Stimulated activated naive CD4-positive, alpha-beta T cell (primary cell): ENCODE data around the gene TTLL6.
A peak's percentile ranks its signal among the peaks of the same experiment; 100 is the strongest.
"Not testable (repeated sequence)": the region's sequence is repeated elsewhere in the genome, so short reads cannot be mapped to it uniquely, and the experiment has no call there.

Experiments used
- DNase-seq, 6 experiments: peaks; one replicate each; lab custom pipeline; 2025; lab: John Stamatoyannopoulos, UW

TTLL6 gene

GRCh38 chr17:48723423-48724250 is 93.4 kb downstream of the TTLL6 start:
- DNase-seq, result peak in 3 of 6 experiments; percentile 17 to 52 (median 27)

- DNase-seq, result peak in 1 of 6 experiments; percentile 34
Measured at GRCh38 chr17:48722915-48723422, 94.1 kb downstream of the TTLL6 start, which contains the start of gene PRAC2. Gene PRAC2, plus strand, starts transcription at chr17:48723185. Its CDS starts 1,226 bp downstream, at chr17:48724411.

DNA sequence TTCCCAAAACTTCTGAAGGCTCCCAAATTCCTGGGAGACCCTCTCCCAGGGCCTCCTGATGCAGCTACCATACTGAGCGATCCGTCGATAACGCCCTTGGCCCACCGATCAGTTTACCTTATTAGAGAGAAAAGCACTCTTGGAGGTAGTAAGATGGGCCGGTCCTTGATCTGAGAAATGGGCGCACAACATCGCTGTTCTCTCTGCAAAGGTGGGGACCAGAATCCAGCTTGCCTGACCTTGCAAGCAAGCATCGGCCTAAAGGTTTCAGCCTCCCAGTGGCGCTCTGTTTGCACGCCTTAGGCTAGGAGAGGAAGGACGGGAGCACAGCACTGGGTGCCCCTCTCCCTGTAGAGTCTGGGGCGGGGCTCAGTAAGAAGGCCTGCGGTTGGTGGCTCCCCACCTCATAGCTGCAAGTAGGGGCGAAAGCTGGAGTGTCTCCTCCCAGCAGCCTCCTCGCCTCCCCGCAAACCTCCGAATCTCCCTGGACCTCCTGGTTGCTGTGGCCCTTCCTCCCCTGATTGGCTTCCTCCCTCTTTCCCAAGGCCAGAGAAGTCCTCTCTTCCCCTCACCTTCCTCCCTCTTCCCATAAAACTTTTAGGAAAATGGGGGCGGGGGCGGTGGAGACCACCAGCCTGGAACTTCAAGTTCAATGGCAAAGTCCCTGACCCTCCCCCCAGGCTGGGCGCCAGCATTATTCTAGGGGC is 94.7 kb downstream of the TTLL6 start, which contains the start of gene PRAC1:
Gene PRAC1 (minus strand): TSS at position 318 of the 707 bp plus-strand sequence. CDS start 126 bp downstream, at position 192.
- DNase-seq, result no peak

DNA sequence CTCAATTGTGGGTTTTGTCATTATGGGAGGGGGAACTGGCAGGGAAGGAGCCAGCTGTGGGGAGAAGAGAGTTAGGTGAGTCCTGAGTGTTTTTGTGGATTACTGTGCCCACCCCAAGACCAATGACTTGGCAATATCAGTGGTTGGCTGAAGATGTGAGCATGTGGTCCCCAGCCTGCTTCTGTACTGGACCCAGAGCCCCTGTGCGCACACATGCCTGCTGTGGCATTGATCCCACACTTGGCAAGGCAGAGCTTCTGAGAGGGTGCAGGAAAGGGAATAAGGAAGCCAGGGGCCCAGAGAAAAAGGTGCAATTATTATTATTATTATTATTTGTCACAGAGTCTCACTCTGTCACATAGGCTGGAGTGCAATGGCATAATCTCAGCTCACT is 96.0 kb downstream of the TTLL6 start:
- no peak for DNase-seq

GRCh38 chr17:48720266-48721008 is 96.6 kb downstream of the TTLL6 start:
- DNase-seq, result no peak

DNA sequence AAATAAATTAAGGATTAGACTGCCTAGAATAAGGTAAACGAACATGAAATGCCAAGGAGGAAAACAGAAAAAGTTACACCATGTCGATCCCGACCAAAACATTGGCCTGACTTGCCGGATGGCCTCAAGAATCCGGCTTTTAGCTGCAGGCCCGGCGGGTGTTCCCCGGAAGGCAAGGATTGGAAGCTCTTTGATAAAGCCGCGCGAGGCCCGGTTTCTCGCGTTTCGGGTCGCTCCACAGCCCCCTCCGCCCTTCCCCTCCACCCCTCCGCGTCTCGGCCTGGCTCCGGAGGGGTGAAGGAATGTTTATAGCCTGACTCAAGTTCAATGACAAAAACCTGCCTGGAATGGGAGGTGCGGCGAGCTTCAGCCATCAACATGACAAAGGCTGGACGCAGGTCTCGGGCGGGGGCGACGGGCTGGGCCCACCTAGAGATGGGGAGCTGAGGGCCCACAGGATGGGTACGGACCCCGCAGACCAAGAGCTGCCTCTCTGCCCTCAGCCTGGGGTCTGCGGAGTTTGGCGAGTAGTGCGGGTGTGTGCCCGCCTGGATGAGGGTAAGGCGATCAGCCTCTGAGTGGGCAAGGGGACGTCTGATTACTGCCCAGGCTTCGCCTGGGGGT is 97.3 kb downstream of the TTLL6 start:
- peak in 1 of 6 experiments; percentile 31 for DNase-seq

DNA sequence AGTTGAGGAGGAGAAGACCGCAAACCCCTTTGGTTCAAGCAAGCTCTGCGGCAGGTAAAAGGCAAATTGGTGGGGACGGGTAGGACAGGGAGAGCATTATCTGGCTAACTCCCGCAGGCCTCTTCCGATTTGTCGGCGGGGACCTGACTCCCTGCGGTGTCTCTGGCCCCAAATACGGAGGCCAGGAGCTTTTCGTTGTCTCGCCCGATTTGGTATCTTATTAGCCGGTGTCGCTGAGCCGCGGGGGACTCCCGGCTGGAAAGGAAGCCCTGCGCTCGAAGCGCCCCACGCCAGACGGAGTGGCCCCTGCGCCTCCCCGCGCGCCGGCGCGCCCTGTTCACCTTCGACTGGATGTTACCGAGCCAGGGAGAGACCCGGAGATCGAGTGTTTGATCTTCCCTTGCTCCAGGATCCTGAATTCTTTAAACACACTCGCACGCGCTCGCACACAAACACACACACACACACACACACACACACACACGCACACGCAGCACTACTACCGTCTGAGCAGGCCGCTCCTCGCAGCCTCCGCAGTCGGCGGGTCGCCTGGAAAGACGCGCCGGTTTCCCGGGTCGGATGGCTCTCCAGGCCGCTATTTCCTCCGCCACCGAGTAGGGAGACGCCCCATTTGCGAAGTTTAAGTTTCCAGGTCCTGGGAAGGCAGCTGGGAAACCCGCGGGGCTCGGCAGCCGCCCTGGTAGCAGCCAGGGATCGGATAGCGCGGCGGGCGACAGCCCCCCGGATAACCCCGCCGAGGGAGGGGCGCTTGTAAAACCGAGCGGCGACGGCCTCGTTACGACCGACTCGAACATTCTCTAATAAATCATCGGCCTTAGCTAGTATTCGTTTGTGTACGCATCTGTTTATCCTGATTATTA is 98.0 kb downstream of the TTLL6 start:
- DNase-seq, result peak in 2 of 6 experiments; percentile 24 to 48

DNA sequence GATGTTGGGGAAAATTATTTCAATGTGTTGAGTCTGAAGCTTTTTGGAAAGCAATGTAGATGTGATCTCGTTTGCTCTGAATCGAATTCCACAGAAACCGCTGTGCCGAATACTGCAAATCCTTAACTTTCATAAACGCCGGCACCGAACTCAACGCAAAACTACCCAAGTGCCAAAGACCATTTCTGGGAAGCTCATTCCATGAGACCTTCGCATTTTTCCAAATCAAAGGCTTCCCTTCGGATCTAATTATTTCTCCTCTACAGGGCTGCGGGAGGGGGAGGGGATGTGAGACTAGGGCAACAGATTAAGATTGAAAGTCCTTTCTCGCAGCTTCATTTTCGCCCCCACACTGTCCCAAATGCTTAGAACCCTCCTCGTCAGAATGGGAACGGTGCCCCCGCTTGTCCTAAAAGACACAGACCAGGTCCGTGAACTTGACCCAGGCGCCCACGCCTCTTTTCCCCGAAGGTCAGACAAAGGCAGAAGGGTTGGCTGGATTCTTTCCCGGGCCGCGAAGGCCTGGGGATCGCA is 98.7 kb downstream of the TTLL6 start:
- DNase-seq, result no peak

- DNase-seq, result no peak
Measured at GRCh38 chr17:48717367-48718226, 99.4 kb downstream of the TTLL6 start.

- DNase-seq, result not testable (repeated sequence)
Measured at GRCh38 chr17:48716549-48716948, 100.5 kb downstream of the TTLL6 start.

DNA sequence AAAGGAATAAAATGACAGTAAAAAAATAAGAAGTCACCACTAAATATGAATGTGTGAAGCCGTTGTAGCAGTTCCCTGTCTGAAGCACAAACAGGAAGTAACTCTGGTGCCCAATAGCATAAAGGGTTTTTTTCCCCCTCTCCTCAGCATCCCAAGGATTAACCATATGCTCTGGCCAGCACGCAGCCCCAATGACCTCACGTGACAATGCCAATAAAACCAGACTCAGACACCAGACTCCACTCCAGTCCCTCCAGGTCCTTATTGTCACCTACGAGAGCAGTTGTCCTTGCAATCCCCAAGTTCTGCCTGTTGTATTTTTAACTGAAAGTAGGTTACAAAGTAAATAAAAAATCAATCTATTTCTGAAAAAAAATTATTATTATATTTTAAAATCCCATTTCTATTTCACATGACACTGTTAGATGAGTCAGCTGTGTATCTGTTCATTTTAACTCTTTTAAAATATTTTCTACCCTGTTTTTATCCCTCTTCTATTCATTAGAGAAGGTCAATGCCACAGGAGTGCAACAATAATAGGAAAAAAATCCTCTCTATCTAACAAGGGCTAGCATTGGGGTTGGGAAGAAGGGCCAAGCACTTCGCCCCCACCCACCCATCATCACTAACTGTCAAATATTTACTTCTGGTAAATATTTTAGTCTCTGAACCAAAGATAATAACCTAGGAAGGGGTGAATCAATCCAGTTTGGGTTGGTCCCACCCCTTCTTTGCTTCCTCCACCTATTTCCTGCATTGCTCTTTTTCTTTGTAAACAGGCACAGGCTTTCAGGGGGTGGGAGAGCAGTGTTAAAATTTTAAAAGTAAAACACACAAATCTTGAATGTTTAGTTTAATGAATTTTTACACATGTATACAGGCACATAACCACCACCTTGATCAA is 101.3 kb downstream of the TTLL6 start:
- no peak for DNase-seq
